ENCODE results near the gene PALM3.

Gene PALM3

DNA sequence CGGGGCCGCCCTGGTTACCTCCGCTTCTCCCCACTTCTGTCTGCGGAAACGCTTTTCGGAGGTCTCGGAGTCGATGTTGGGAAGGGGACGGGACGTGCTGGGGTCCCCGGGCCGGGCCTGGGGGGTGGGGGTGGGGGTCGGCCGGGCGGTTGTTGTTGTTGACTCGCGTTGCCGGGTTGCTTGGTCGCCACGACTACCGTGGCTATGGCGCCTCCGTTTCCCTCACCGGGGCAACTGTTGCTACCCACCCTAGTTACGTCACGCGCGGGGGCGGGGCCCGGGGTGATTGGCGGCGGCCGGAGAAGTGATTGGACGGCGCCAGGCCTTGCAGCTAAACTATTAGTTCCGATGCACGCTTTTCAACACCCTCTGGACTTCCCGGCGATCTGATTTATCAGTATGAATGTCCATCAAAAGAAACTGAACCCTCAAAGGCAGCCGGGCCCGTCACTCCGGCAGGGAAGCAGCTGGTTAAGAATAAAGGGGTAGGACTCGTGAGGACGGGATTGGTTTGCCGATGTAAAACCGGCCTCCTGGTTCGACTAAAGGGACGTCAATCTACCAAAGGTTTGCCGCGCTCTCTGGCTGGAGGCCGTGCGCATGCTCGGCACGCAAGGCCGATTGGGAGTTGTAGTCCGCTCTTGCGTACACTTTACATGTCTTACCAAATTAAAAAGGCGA lies 55.7 kb downstream of the PALM3 start, which contains the start of gene RFX1:
RFX1 (minus strand) TSS at position 236 of the 681 bp plus-strand sequence. CDS start 12,477 bp downstream, outside the sequence.
- TF ChIP-seq, protein P1, sequence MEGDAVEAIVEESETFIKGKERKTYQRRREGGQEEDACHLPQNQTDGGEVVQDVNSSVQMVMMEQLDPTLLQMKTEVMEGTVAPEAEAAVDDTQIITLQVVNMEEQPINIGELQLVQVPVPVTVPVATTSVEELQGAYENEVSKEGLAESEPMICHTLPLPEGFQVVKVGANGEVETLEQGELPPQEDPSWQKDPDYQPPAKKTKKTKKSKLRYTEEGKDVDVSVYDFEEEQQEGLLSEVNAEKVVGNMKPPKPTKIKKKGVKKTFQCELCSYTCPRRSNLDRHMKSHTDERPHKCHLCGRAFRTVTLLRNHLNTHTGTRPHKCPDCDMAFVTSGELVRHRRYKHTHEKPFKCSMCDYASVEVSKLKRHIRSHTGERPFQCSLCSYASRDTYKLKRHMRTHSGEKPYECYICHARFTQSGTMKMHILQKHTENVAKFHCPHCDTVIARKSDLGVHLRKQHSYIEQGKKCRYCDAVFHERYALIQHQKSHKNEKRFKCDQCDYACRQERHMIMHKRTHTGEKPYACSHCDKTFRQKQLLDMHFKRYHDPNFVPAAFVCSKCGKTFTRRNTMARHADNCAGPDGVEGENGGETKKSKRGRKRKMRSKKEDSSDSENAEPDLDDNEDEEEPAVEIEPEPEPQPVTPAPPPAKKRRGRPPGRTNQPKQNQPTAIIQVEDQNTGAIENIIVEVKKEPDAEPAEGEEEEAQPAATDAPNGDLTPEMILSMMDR (IDR thresholded peaks at IDR 0.05; ENCODE audit: low read depth, low read length, missing control alignments): no peak
- H3K4me3 ChIP-seq (ENCODE audit: low read depth, low read length): peak within 1 kb of the TSS; percentile 86
- DNase-seq (ENCODE audit: low read depth): peak; percentile 100

DNA sequence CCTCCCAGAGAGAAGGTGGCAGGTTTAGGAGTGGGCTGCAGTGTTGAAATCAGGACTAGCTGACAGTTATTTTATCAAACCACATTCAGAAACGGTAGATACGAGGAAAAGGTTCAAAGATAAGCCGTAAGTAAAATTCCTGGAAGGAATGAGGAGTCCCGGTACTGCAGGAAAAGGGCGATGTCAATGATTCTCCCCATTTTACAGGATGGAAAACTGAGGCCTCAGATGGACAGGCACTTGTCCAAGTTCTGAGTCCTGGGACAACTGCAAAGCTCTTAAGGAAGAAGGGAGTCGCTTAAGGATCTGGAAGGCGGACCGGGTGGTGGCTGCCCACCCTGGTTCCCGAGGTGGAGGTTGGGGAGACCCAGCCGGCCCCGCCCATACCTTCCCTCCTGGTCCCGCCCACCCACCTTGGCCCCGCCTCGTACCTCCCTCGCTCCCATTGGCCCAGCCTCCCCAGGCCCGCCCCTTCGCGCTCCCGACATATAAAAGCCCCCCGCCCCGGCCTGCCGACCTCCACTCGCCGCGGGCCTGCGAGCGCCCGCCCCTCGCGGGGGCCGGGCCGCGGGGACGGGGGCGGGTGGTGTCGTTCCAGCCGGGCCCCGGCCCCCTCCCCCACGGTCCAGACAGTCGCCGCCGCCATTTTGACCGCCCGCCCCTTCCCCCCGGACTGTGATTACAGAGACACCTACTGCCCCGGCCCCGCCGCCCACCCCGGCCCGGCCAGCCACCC lies 56.4 kb downstream of the PALM3 start:
- H3K4me3 ChIP-seq (ENCODE audit: low read depth, low read length): peak overlapping the region; percentile 86
- TF ChIP-seq, protein P1 (IDR thresholded peaks at IDR 0.05; ENCODE audit: low read depth, low read length, missing control alignments): no peak
- DNase-seq (ENCODE audit: low read depth): no peak

DNA sequence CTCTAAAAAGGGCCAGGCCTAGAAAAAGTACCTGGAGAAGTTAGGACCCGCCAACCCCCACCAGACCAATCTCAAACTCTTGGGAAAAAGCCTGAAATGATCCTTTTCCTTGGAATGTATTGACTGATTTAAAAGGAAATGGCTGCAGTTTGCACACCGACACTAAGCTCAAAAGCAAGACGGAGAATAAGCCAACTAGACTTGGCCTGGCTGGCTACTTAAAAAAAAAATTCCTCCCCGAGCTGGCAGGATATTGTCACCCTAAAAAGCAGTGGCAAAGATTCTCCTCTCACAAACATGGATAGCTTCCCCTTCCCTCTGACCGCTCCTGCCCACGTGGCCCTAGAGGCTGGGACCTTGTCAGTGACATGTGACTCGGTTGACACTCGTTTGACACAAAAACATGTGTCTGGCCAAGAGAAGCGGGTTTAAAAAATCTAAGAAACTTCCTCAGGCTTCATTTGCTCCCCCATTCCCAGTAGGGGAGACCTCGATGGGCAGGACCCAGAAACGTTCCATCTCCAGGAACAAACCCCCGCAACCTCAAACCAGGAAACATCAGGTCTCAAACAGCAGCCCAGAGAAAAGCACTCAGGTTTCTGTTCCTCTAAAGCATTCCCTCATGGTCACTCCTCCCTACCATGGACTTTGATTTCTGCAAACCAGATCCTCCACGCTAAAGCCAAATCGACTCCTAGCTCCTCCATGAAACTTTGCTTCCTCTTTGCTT lies 57.1 kb downstream of the PALM3 start:
- no peak for DNase-seq (ENCODE audit: low read depth)
- H3K4me3 ChIP-seq (ENCODE audit: low read depth, low read length): peak overlapping the region; percentile 86
- TF ChIP-seq, protein P1 (IDR thresholded peaks at IDR 0.05; ENCODE audit: low read depth, low read length, missing control alignments): no peak

Measured in GM12864 (cell line).